H9 (cell line): ENCODE results near the gene TCF7L1. TPM values are rescaled to one million over a fixed set of nuclear protein-coding genes. Genes with fewer than 3 reads are reported as not detected.

Experiments used
- DNase-seq: peaks from one replicate; pipeline ENCODE4 v3.0.0-alpha.2; 2017
- H2AFZ ChIP-seq: one replicate; pipeline ENCODE4 v1.6.1; 2013; ENCODE audit warnings: mild to moderate bottlenecking, low read length, control low read depth, moderate library complexity
- H2AK5ac ChIP-seq: 2 replicates; pipeline ENCODE4 v1.6.1; 2013; ENCODE audit warnings: low read length, control low read depth, mixed read lengths; ENCODE audit not compliant: insufficient read length
- H2BK120ac ChIP-seq: one replicate; pipeline ENCODE4 v1.6.1; 2013; ENCODE audit warnings: low read depth, mild to moderate bottlenecking, low read length, control low read depth, inconsistent platforms; ENCODE audit not compliant: poor library complexity, severe bottlenecking
- H2BK12ac ChIP-seq: 2 replicates; pipeline ENCODE4 v1.6.1; 2013; ENCODE audit warnings: low read length, control low read depth, mixed read lengths, low read depth; ENCODE audit not compliant: insufficient read length
- H2BK15ac ChIP-seq: 2 replicates; pipeline ENCODE4 v1.6.1; 2013; ENCODE audit warnings: low read depth, low read length, control low read depth
- H2BK20ac ChIP-seq: one replicate; pipeline ENCODE4 v1.6.1; 2013; ENCODE audit warnings: low read depth, mild to moderate bottlenecking, low read length, control low read depth, inconsistent platforms; ENCODE audit not compliant: poor library complexity, severe bottlenecking
- H2BK5ac ChIP-seq: 2 replicates; pipeline ENCODE4 v1.6.1; 2013; ENCODE audit warnings: low read length, control low read depth, mixed read lengths; ENCODE audit not compliant: insufficient read length
- H3K14ac ChIP-seq: 2 replicates; pipeline ENCODE4 v1.6.1; 2013; ENCODE audit warnings: low read length, control low read depth; ENCODE audit not compliant: insufficient read depth
- H3K18ac ChIP-seq: 2 replicates; pipeline ENCODE4 v1.6.1; 2013; ENCODE audit warnings: low read depth, mild to moderate bottlenecking, mixed read lengths, low read length, control low read depth; ENCODE audit not compliant: insufficient read length
- H3K23ac ChIP-seq: 2 replicates; pipeline ENCODE4 v1.6.1; 2013; ENCODE audit warnings: low read length, control low read depth, mixed read lengths, low read depth; ENCODE audit not compliant: insufficient read length
- H3K23me2 ChIP-seq: 2 replicates; pipeline ENCODE4 v1.6.1; 2013; ENCODE audit warnings: low read depth, mild to moderate bottlenecking, mixed read lengths, low read length, control low read depth; ENCODE audit not compliant: insufficient read length, poor library complexity, severe bottlenecking
- H3K27ac ChIP-seq: 2 replicates; pipeline ENCODE4 v1.5.1; 2013; ENCODE audit warnings: low read length, control low read depth, mixed read lengths, low read depth; ENCODE audit not compliant: insufficient read length
- H3K27me3 ChIP-seq: 2 replicates; pipeline ENCODE4 v1.6.1; 2013; ENCODE audit warnings: low read length, control low read depth, inconsistent platforms; ENCODE audit not compliant: insufficient read depth
- H3K4ac ChIP-seq: 2 replicates; pipeline ENCODE4 v1.6.1; 2013; ENCODE audit warnings: low read depth, mild to moderate bottlenecking, control low read depth, inconsistent platforms, low read length, moderate library complexity
- H3K4me1 ChIP-seq: 2 replicates; pipeline ENCODE4 v1.6.1; 2013; ENCODE audit warnings: low read length, control low read depth, inconsistent platforms; ENCODE audit not compliant: insufficient read depth
- H3K4me2 ChIP-seq: 2 replicates; pipeline ENCODE4 v1.6.1; 2013; ENCODE audit warnings: low read length, control low read depth, mixed read lengths; ENCODE audit not compliant: insufficient read length, insufficient read depth
- H3K56ac ChIP-seq: 2 replicates; pipeline ENCODE4 v1.6.1; 2013; ENCODE audit warnings: low read depth, mild to moderate bottlenecking, mixed read lengths, low read length, control low read depth; ENCODE audit not compliant: insufficient read length
- H3K79me1 ChIP-seq: 2 replicates; pipeline ENCODE4 v1.6.1; 2013; ENCODE audit warnings: low read depth, mild to moderate bottlenecking, moderate library complexity, low read length, control low read depth, inconsistent platforms; ENCODE audit not compliant: insufficient read depth, poor library complexity, severe bottlenecking
- H3K79me2 ChIP-seq: 2 replicates; pipeline ENCODE4 v1.6.1; 2013; ENCODE audit warnings: low read length, control low read depth, inconsistent platforms; ENCODE audit not compliant: insufficient read depth
- H3K9ac ChIP-seq: 2 replicates; pipeline ENCODE4 v1.6.1; 2013; ENCODE audit warnings: low read length, control low read depth, mixed read lengths; ENCODE audit not compliant: insufficient read length; ENCODE audit errors: extremely low read depth
- H3K9me3 ChIP-seq: one replicate; pipeline ENCODE4 v1.6.1; 2013; ENCODE audit warnings: low read depth, low read length, inconsistent platforms; ENCODE audit not compliant: control insufficient read depth
- H3T11ph ChIP-seq: one replicate; pipeline ENCODE4 v1.6.1; 2013; ENCODE audit warnings: mild to moderate bottlenecking, low read length, control low read depth, inconsistent platforms
- H4K20me1 ChIP-seq: one replicate; pipeline ENCODE4 v1.6.1; 2013; ENCODE audit not compliant: control insufficient read depth, insufficient read length, insufficient read depth
- H4K5ac ChIP-seq: 2 replicates; pipeline ENCODE4 v1.6.1; 2013; ENCODE audit warnings: low read depth, mild to moderate bottlenecking, mixed read lengths, low read length, control low read depth; ENCODE audit not compliant: insufficient read length
- H4K8ac ChIP-seq: replicated peaks from 2 replicates; pipeline ENCODE4 v1.6.1; 2013; ENCODE audit warnings: low read length, control low read depth, mixed read lengths, low read depth; ENCODE audit not compliant: insufficient read length
- H4K91ac ChIP-seq: 2 replicates; pipeline ENCODE4 v1.6.1; 2013; ENCODE audit warnings: low read depth, mild to moderate bottlenecking, moderate library complexity, mixed read lengths, low read length, control low read depth; ENCODE audit not compliant: insufficient read length
- H3K27ac Mint-ChIP-seq, 3 experiments: 2 replicates in 2 of 3; 3 replicates in 1 of 3; pipeline ENCODE4 v1.8.0; 2020 to 2021; ENCODE audit warnings: mixed read lengths in 3 of 3, mild to moderate bottlenecking in 1 of 3, moderate library complexity in 1 of 3
- H3K27me3 Mint-ChIP-seq: 2 replicates; pipeline ENCODE4 v1.8.0; 2021; ENCODE audit warnings: low read depth, mild to moderate bottlenecking, moderate library complexity, mixed read lengths
- H3K36me3 Mint-ChIP-seq, 3 experiments: 2 replicates in 2 of 3; 3 replicates in 1 of 3; pipeline ENCODE4 v1.8.0; 2020 to 2021; ENCODE audit warnings: low read depth in 3 of 3, mixed read lengths in 3 of 3; ENCODE audit not compliant: insufficient read depth in 1 of 3
- H3K4me1 Mint-ChIP-seq, 2 experiments: 2 replicates each; pipeline ENCODE4 v1.8.0; 2020; ENCODE audit warnings: mixed read lengths in 2 of 2
- H3K4me3 Mint-ChIP-seq, 2 experiments: 2 replicates in 1 of 2; 3 replicates in 1 of 2; pipeline ENCODE4 v1.8.0; 2020 to 2021; ENCODE audit warnings: mild to moderate bottlenecking in 2 of 2, mixed read lengths in 2 of 2, moderate library complexity in 1 of 2
- H3K9me3 Mint-ChIP-seq, 2 experiments: 2 replicates in 1 of 2; 3 replicates in 1 of 2; pipeline ENCODE4 v1.8.0; 2020; ENCODE audit warnings: mild to moderate bottlenecking in 2 of 2, mixed read lengths in 2 of 2, moderate library complexity in 1 of 2
- WGBS: extraction: QIAGEN DNeasy Blood & Tissue Kit; methylation state at CpG from one replicate; pipeline ENCODE4 v1.1.7; 2013; ENCODE audit warnings: missing lambda C conversion rate, low lambda C conversion rate, mixed read lengths; ENCODE audit not compliant: insufficient read length; ENCODE audit errors: extremely low coverage; 5-methylcytosine and 5-hydroxymethylcytosine counted together
- total RNA-seq: library from RNA; stranded (reverse); gene quantifications from 2 replicates; pipeline ENCODE4 v1.2.1, GENCODE V29; 2021
- TF ChIP-seq, protein P1 (sequence below): fragments of 200-600 bp; sonication (generic); conservative IDR thresholded peaks from 3 replicates; pipeline ENCODE4 v1.8.0; 2021; ENCODE audit warnings: antibody characterized with exemption, mild to moderate bottlenecking

Gene TCF7L1
- total RNA-seq, 1 experiment from 2014 or later: 112 TPM

DNA sequence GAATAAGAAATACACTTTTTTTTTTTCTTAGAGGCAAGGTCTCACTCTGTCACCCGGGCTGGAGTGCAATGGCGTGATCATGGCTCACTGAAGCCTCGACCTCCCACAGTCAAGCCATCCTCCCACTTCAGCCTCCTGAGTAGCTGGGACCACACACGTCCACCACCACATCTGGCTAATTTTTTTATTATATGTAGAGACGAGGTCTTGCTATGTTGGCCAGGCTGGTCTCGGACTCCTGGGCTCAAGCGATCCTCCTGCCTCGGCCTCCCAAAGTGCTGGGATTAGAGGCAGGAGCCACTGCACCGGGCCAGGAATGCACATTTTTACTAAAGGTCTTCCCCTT is 192.2 kb downstream of the TCF7L1 start:
- Histone ChIP-seq H3K4me1 (no peaks in the 10 kb centered on the region), H3K18ac (no peak overlapping the region), H2BK12ac (no peak overlapping the region), H3K9ac (no peak overlapping the region), H3K4me2 (no peak overlapping the region), H3K27me3 (no peaks in the 10 kb centered on the region), H2BK20ac (no peak overlapping the region), H2AFZ (no peak overlapping the region), H2BK15ac (no peak overlapping the region), H3K23ac (no peak overlapping the region), H3K79me2 (peaks cover 8% of the 10 kb centered on the region; the same call in 1 of the 2 replicates), H4K20me1 (no peaks in the 10 kb centered on the region), H3K79me1 (peaks cover 16% of the 10 kb centered on the region), H4K8ac (no peak overlapping the region), H3K27ac (no peak overlapping the region), H3K14ac (no peak overlapping the region), H3K56ac (no peak overlapping the region), H3K23me2 (peaks cover 18% of the 10 kb centered on the region), H4K91ac (no peak overlapping the region), H2BK120ac (no peak overlapping the region), H4K5ac (no peak overlapping the region), H2BK5ac (no peak overlapping the region), H3T11ph (no peak overlapping the region), H3K4ac (no peak overlapping the region), H3K9me3 (no peaks in the 10 kb centered on the region), H2AK5ac (no peak overlapping the region)
- Mint-ChIP-seq H3K27ac (no peak overlapping the region), H3K4me1 (peaks cover 28 to 35% of the 10 kb centered on the region in 2 experiments), H3K9me3 (no peaks in the 10 kb centered on the region; a peak in 1 of 5 replicates), H3K27me3 (no peaks in the 10 kb centered on the region; the same call in 1 of the 2 replicates), H3K4me3 (peak overlapping the region; percentile 90 to 93; a peak in 3 of 5 replicates), H3K36me3 (peaks cover 31 to 67% (median 59%) of the 10 kb centered on the region in 3 experiments; a peak in 6 of 7 replicates)
- no peak for DNase-seq
- WGBS: no CpG with 5 or more reads among the region's 9 CpGs
- TF ChIP-seq, protein P1, sequence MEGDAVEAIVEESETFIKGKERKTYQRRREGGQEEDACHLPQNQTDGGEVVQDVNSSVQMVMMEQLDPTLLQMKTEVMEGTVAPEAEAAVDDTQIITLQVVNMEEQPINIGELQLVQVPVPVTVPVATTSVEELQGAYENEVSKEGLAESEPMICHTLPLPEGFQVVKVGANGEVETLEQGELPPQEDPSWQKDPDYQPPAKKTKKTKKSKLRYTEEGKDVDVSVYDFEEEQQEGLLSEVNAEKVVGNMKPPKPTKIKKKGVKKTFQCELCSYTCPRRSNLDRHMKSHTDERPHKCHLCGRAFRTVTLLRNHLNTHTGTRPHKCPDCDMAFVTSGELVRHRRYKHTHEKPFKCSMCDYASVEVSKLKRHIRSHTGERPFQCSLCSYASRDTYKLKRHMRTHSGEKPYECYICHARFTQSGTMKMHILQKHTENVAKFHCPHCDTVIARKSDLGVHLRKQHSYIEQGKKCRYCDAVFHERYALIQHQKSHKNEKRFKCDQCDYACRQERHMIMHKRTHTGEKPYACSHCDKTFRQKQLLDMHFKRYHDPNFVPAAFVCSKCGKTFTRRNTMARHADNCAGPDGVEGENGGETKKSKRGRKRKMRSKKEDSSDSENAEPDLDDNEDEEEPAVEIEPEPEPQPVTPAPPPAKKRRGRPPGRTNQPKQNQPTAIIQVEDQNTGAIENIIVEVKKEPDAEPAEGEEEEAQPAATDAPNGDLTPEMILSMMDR: no peak
